B cell (primary cell): ENCODE measurements around the gene GDF11.

Source experiments
- EZH2 ChIP-seq: IDR thresholded peaks from 2 replicates; pipeline ENCODE4 v1.6.1; 2012; ENCODE audit warnings: borderline replicate concordance, low read depth, mild to moderate bottlenecking, moderate library complexity, low read length; ENCODE audit not compliant: insufficient read depth, poor library complexity, severe bottlenecking
- TF ChIP-seq, protein P1 (sequence below): fragments of 200-600 bp; IDR thresholded peaks from one replicate; pipeline ENCODE4 v1.8.0; 2022; ENCODE audit warnings: antibody characterized with exemption, mild to moderate bottlenecking

DNA sequence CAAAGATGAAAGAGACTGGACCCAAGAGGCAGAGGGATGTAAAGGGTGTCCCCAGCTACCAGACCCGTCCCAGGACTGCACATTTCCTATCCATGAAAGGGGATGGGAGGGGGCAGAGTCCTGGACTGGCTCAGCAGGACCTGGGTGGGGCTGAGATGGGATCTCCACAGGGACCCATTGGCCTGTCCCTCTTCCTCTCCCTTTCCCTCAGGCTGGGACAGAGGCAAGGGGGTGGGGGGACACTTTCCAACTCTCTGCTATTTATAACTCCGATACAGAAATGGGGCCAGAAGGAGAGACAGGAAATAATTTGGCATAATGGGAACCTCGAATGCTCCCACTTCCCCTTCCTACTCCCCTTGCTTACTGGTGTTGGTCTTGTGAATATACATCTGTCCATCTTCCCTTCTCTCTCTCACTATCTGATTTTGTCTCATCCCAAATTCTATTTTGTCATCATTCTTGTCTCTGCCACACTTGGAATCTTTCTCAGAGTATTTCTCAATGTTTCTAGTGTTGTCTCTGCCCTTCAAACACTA is 34.2 kb upstream of the GDF11 start:
- no peak for TF ChIP-seq EZH2
- TF ChIP-seq, protein P1, sequence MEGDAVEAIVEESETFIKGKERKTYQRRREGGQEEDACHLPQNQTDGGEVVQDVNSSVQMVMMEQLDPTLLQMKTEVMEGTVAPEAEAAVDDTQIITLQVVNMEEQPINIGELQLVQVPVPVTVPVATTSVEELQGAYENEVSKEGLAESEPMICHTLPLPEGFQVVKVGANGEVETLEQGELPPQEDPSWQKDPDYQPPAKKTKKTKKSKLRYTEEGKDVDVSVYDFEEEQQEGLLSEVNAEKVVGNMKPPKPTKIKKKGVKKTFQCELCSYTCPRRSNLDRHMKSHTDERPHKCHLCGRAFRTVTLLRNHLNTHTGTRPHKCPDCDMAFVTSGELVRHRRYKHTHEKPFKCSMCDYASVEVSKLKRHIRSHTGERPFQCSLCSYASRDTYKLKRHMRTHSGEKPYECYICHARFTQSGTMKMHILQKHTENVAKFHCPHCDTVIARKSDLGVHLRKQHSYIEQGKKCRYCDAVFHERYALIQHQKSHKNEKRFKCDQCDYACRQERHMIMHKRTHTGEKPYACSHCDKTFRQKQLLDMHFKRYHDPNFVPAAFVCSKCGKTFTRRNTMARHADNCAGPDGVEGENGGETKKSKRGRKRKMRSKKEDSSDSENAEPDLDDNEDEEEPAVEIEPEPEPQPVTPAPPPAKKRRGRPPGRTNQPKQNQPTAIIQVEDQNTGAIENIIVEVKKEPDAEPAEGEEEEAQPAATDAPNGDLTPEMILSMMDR = no peak
